GM18907 (cell line): ENCODE data around the gene FBLN2.

ENCODE experiments used
- ATAC-seq: cut with Tn5 transposase; IDR thresholded peaks from one replicate; pipeline ENCODE4 v1.9.1; 2021; ENCODE audit warnings: mild to moderate bottlenecking, moderate library complexity; ENCODE audit not compliant: unreplicated experiment

Gene FBLN2

GRCh38 chr3:13634615-13635014 lies 85.7 kb downstream of the FBLN2 start:
- ATAC-seq: no peak

- ATAC-seq: no peak
Observed at GRCh38 chr3:13636186-13636585, 87.3 kb downstream of the FBLN2 start.

- ATAC-seq: no peak
Observed at GRCh38 chr3:13636874-13637273, 87.9 kb downstream of the FBLN2 start.

DNA sequence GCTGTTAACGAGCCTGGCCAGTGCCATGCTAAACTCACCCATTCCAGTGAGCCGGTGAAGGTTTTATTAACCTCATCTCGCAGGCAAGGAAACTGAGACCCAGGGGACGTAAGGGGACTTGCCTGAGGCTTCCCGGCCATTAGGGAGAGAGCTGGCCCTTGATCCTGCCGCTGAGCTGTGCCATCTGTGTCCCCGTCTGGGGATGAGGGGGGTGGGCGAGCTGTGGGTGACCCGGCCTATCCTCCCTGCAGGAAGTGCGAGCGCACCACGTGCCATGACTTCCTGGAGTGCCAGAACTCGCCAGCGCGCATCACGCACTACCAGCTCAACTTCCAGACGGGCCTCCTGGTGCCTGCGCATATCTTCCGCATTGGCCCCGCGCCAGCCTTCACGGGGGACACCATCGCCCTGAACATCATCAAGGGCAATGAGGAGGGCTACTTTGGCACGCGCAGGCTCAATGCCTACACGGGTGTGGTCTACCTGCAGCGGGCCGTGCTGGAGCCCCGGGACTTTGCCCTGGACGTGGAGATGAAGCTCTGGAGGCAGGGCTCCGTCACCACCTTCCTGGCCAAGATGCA lies 88.5 kb downstream of the FBLN2 start:
- ATAC-seq: no peak

DNA sequence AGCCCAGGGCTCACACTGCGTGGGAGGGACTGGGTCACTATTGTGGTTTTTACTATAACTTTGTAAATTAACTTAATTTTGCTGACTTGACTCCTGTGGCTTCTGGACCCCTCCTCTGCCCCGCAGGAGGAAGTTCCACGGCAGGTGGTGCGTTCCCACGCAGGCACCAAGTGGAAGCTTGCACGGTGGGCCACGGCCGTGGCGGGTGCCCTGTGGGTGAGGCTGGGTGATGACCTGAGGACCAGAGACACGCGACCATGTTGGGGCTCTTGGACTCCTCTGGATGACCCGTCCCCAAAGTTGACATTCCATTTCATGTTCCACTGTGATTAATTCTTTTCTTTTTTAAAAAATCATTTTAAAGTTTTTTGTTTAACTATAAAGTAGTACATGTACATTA lies 89.0 kb downstream of the FBLN2 start:
- ATAC-seq: no peak

GRCh38 chr3:13638927-13639326 lies 90.0 kb downstream of the FBLN2 start:
- ATAC-seq: no peak

GRCh38 chr3:13642597-13642996 lies 93.7 kb downstream of the FBLN2 start:
- ATAC-seq: no peak

GRCh38 chr3:13644341-13645117 lies 95.6 kb downstream of the FBLN2 start:
- ATAC-seq: no peak

- no peak for ATAC-seq
Observed at GRCh38 chr3:13645801-13646637, 97.1 kb downstream of the FBLN2 start.

- no peak for ATAC-seq
Observed at GRCh38 chr3:13647298-13648059, 98.6 kb downstream of the FBLN2 start.

DNA sequence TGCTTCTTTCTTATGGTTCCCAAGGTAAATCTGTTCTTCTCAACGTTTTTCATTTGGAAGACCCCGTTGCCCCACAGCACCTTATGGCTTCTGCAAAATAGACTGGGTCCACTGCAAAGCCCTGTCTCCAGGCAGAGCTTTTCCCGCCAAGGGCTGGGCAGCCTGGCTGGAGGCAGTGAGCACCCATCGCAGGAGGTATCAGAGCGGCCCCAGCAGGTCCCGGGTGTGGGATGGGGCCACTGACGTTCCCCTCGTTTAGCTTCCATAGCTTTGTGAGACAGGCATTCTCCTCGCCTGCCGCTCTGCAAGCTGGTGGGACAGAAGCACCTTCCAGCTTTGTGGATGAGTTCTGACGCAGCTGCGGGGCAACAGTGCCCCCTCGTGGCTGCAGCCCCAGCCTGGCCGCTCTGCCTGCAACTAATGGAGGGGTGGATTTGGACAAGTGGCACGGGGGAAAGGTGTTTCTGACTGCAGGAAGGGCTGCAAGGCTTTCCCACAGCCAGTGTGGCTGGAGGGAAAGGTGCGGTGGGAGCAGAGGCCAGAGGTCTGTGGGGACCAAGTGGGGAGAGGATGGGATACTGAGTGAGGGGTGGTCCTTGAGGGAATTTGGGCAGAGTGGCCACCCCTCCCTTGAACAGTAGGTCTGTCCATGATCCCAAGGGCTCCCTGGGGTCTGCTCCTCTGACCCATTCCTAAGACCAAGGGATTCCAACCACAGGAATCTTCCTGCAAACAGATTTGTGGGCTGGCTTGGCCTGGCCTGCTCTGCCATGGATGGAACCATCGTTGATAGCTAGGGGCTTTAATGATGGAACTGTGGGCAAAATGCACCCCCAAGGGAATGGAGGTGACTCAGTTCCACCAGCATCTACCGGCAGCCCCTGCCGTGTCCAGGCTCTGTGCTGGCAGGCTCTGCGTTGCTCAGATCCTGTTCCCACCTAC lies 99.4 kb downstream of the FBLN2 start:
- no peak for ATAC-seq

DNA sequence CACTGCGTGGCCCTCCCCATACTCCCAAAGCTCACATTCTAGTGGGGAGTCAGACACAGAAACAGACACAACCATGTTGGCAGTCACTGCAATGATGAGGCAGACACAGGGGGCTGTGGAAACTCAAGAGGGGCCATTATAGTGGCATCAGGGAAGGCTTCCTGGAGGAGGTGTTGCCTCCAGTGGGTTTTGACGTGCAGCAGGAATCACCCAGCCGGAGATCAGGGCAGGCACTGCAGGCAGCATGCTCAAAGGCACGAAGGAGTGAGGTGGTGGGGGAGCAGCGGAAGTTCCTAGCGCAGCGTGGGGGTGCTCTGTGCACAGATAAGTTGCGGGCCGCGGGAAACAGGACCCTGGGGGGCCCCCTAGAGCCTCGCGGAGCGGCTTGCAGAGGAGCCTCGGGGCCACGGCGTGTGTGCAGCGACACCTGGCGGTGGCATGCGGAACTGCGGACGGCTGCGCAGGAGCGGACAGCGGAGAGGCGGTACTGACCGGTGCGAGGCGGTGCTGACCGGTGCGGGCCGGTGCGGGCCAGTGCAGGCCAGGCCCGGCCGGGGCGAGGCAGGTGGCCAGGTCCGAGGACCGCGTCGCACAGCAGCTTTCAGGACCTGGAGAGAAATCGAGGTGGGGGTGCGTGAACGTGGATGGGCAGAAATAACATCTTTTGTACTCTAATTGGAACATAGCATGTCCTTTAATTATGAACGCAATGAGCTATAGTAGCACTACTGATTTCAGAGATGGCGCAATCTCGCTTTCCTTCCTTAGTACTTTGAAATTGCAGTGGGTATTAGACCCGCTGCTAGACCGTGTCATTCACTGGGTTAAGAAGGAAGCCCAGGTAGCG lies 101.5 kb downstream of the FBLN2 start:
- peak; percentile 62 for ATAC-seq

GRCh38 chr3:13651057-13651400 lies 102.1 kb downstream of the FBLN2 start:
- ATAC-seq: no peak

GRCh38 chr3:13651775-13652428 lies 103.0 kb downstream of the FBLN2 start:
- no peak for ATAC-seq

DNA sequence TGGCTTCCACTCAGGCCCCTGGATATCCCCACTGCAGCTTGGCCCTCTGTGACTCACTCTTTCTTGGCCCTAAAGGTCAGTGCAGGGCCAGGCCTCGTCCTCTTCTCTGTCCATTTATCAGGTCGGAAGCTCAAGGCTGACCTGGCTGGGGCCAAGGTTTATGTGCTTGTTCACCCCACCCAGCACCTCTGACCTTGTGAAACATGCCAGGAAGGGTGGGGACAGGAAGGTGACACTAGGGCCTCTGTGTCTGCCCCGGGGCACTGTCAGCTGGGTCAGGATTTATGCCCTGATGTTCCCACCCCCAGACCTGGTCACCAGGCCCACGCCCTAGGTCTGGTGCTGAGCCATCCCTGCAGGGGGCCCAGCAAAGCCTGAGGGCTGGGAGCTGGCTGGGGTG lies 103.8 kb downstream of the FBLN2 start:
- no peak for ATAC-seq

DNA sequence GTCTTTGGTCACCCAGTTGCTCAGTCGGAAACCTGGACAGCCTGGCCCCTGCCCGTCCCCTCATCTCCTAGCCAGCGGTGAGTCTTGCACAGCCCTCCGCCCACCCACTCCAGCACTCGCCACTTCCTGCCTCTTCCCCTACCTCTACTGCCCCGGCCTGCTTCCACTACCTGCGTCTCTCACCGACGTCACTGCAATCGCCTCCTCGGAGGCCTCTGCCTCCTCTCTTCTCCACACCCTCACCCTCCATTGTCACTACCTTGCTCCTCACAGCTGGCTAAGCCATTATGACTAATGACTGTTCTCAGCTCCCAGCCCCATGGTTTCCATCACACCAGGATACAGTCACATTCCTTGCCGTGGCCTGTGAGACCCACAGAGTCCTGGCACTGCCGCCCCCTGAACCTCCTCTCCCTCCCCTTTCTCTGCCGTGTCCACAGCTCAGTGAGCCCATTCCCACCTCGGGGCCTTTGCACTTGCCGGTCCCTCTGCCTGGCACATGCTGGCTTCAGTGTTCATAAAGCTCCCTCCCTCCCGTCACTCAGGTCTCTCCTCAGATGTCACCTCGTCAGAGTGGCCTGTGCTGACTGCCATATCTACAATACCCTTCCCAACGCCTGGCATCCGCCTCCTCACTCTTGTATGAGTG lies 104.8 kb downstream of the FBLN2 start:
- ATAC-seq: no peak

DNA sequence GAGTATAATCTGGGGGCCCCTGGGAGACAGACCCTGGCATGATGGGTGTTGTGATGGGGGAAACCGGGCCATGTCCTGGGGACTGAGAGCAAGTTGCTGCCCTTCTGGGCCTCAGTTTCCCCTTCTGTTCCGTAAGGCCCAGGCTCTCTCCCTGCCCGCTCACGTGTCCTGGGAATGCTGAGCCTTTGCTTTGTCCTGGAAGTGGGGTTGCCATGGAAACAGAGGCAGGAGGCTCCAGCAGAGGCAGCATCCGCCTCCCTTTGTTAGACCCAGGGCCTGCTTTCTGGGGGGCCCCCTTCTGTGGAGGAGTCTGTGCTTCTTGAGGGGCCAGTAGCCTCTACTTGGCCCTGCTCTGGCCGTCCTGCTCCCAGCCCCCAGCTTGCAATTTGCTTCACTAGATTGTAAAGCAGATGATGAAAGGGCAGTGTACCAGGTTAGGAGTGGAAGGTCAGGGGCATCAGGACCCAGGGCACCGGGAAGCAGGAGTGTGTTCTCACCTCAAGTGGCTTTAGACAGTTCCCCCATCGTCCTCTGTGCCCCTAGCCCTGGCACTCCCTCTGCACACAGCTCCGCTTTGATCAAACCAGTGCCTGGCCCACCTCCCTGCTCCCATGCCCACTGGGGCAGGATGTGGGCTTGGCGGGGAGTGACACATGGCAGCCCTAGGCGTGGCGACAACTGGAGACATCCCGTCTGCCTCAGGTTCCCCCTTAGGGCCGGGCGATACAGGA lies 105.6 kb downstream of the FBLN2 start:
- ATAC-seq: no peak
